HG03442 (cell line): ENCODE measurements around the gene ZNF93.
"Not testable (repeated sequence)": the region's sequence is repeated elsewhere in the genome, so short reads cannot be mapped to it uniquely, and the experiment has no call there.

Experiments
- ATAC-seq: cut with Tn5 transposase; IDR thresholded peaks from one replicate; pipeline ENCODE4 v1.9.1; 2021; ENCODE audit warnings: mild to moderate bottlenecking, moderate library complexity; ENCODE audit not compliant: unreplicated experiment

The ZNF93 gene

GRCh38 chr19:19937403-19937802 is 36.7 kb downstream of the ZNF93 start:
- ATAC-seq, result no peak

DNA sequence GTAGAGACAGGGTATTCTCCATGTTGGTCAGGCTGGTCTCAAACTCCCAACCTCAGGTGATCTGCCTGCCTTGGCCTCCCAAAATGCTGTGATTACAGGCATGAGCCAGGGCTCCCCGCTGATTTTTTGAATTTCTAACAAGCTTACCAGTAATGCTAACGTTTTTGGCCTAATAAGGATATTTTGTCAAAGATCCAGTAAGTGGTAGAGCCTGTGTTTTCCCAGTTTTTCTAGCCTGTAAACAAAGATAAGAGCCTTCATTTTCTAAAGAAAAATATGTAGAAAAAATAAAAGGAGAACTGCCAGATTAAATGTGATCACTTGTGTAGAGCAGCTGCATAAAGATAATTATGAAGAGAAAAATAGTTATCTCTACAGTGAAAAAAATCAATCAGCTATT is 37.7 kb downstream of the ZNF93 start:
- no peak for ATAC-seq

GRCh38 chr19:19943848-19944582 is 43.3 kb downstream of the ZNF93 start:
- no peak for ATAC-seq

DNA sequence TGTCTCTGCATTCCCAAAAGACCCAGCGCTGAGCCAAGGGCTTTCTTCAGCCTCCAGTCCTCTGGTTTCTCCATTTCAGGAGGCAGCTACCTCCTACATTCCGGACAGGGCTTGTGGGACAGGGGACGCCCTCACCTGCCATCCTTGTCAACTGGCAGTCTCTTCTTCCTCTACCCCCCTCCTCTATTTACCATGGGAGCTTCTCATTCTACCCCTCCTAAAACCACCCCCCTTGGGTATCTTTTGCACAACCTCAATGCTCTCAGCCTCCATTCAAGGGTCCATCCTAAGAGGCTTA is 43.8 kb downstream of the ZNF93 start:
- no peak for ATAC-seq

- ATAC-seq, result no peak
Measured at GRCh38 chr19:19946226-19946625, 45.5 kb downstream of the ZNF93 start.

DNA sequence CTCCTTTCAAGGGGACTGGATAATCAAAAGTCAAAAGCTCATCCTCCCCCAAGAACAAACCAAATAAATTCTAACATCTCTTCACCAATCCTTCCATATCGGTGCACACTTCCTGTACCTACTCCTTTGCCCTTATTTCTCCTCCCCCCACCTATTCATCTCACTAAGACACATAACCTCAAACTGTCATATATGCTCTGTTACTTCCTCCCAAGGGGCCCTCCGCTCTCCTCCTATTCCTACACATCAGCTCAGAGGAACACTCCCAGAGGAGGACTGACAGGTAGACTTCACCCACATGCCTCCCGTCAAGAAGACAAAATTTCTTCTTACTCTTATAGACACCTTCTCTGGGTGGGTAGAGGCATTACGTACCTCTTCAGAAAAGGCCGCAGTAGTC is 48.1 kb downstream of the ZNF93 start:
- ATAC-seq, result no peak

- no peak for ATAC-seq
Measured at GRCh38 chr19:19955208-19955607, 54.5 kb downstream of the ZNF93 start.

DNA sequence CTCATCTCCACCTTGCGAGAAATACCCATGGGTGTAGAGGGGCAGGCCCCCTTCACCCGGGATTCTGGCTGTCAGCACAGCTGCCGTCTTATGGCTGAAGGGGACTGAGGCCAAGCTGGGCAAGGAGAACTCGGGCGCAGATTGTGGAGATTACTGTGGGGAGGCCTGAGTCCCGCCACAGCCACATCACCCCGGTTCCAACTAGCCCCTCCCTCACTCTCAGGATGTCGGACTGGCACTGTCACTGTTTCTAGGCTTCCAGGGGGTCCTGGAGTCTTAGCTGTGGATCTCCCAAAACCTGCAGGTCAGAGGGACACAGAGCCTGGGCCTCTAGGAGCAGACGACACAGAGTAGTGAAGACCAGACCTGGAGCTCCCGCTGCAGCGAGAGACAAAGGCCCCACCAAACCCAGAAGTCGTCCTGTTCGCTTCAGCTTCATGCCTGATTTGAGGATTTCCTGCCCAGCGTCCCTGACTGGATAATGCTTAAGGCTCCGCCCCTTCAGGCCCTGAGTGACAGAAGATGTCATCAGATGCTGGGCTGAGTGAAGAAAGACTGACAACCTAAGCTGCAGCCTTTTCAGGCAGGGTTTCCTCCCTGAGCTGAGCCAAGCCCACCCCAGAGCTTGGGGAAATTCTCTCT is 55.8 kb downstream of the ZNF93 start:
- ATAC-seq, result no peak

- not testable (repeated sequence) for ATAC-seq
Measured at GRCh38 chr19:19957766-19958165, 57.0 kb downstream of the ZNF93 start.

DNA sequence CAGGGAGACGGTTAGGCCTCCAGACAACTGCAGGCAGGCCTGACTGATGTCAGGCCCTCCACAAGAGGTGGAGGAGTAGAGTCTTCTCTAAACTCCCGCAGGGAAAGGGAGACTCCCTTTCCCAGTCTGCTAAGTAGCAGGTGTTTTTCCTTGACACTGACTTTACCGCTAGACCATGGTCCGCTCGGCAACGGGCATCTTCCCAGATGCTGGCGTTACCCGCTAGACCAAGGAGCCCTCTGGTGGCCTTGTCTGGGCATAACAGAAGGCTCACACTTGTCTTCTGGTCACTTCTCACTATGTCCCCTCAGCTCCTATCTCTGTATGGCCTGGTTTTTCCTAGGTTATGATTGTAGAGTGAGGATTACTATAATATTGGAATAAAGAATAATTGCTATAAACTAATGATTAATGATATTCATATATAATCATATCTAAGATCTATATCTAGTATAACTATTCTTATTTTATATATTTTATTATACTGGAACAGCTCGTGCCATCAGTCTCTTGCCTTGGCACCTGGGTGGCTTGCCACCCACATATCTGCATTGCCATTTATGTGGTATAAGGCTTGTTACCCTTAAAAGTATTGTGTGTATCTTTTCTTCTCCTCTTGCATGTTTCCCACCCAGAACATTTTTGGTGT is 58.5 kb downstream of the ZNF93 start:
- ATAC-seq, result not testable (repeated sequence)

DNA sequence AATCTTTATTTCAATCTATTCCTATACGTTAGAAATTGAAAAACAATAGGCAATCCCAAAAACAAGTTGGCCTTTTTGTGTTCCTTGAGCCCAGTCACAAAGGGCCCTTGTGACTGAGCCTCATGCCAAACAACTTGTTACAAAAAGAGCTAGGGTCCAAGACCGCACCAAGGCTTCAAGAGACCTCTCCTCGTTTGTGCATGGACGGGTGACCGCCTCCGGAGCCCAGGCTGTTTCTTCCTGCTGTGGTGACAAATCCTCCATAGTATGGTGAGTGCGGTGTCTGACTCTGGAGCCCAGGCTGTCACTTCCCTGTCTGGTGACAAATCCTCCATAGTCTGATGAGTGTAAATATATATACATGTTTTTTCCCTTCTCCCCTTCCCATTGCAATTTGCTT is 63.7 kb downstream of the ZNF93 start:
- no peak for ATAC-seq

- not testable (repeated sequence) for ATAC-seq
Measured at GRCh38 chr19:19966126-19966525, 65.4 kb downstream of the ZNF93 start.

DNA sequence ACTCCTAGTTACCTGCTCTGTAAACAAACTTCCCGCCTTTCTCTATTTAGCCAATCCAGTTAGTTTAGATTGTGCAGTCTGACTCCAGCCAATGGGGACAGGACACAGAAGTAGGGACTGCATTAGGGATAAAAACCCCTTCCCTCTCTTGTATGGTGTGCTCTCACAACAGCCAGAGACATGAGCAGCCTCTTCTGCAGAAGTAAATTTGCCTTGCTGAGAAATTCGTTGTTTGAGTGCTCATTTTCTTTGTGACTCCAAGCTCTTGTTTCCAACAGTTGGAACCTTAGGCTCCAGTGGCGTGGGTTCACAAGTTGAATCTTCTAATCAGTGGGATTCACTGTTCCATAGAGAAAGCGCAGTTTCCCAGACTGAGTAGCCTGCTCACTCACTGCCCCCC is 66.1 kb downstream of the ZNF93 start:
- no peak for ATAC-seq
